Body of pancreas (tissue), 4 donors: ENCODE measurements around the gene DSE.

ENCODE experiments used
- POLR2A ChIP-seq, 3 donors: fragments of 450-650 bp; IDR thresholded peaks; one replicate each; pipeline ENCODE4 v1.6.1; 2016; ENCODE audit warnings: antibody characterized with exemption in 3 of 3, mild to moderate bottlenecking in 2 of 3
- TF ChIP-seq, protein P1 (sequence below), 7 experiments: fragments of 450-650 bp in 4 of 7; fragments of 200-600 bp in 3 of 7; sonication (generic) in 3 of 7; IDR thresholded peaks; one replicate each; pipeline ENCODE4 v1.5.1; 2016 to 2019; ENCODE audit warnings: antibody characterized with exemption in 7 of 7

DNA sequence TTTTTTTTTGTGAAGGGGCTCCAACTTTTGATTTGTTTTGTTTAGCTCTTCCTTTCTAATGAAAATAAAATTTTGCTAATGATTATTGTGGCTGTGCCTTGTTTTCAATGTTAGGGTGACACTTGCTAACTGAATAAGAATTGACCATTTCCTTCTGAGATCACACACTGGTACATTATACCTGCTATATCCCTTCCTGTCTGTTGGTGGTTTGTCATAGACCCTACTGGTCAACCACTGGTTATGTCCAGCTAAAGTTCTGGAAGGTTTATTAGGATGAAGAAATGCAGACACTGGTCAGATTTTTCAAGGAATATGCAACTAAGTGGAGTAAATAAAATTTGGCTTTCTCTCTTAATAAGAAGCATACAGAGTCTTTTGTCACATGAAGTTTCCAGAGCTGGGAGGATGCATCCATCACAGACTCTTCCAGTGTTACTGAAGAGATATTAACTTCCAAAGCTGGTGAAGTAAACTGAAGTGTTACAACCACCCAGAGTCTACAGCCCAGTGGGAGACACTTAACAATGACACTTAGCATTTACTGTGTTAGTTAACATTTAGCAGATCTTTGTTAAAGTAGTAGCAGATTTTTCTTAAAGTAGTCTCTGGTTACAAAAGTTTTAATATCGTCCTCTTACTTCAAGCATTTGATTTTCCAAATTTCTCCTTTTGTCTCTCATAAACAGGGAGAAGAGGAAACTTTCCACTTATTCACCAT is 121.0 kb downstream of the DSE start:
- no peak for TF ChIP-seq POLR2A (IDR thresholded peaks at IDR 0.05)
- TF ChIP-seq, protein P1, sequence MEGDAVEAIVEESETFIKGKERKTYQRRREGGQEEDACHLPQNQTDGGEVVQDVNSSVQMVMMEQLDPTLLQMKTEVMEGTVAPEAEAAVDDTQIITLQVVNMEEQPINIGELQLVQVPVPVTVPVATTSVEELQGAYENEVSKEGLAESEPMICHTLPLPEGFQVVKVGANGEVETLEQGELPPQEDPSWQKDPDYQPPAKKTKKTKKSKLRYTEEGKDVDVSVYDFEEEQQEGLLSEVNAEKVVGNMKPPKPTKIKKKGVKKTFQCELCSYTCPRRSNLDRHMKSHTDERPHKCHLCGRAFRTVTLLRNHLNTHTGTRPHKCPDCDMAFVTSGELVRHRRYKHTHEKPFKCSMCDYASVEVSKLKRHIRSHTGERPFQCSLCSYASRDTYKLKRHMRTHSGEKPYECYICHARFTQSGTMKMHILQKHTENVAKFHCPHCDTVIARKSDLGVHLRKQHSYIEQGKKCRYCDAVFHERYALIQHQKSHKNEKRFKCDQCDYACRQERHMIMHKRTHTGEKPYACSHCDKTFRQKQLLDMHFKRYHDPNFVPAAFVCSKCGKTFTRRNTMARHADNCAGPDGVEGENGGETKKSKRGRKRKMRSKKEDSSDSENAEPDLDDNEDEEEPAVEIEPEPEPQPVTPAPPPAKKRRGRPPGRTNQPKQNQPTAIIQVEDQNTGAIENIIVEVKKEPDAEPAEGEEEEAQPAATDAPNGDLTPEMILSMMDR (IDR thresholded peaks at IDR 0.05) = no peak
